Endothelial cell of umbilical vein (primary cell): Measurements from ENCODE around the gene CLASRP.

Experiments used
- POLR2A ChIP-seq: IDR thresholded peaks from 2 replicates; pipeline ENCODE4 v1.6.1; 2012; ENCODE audit warnings: low read depth, mild to moderate bottlenecking, control low read depth, low read length
- TF ChIP-seq, protein P1 (sequence below), 2 donors: IDR thresholded peaks; 1 replicate in 1 of 2; 2 replicates in 1 of 2; pipeline ENCODE4 v1.5.1; 2011; ENCODE audit warnings: low read length in 2 of 2, mild to moderate bottlenecking in 2 of 2, moderate library complexity in 2 of 2, control low read depth in 1 of 2, inconsistent platforms in 1 of 2, low read depth in 1 of 2; ENCODE audit not compliant: insufficient read depth in 1 of 2; ENCODE audit errors: extremely low read depth in 1 of 2

- TF ChIP-seq, protein P1, sequence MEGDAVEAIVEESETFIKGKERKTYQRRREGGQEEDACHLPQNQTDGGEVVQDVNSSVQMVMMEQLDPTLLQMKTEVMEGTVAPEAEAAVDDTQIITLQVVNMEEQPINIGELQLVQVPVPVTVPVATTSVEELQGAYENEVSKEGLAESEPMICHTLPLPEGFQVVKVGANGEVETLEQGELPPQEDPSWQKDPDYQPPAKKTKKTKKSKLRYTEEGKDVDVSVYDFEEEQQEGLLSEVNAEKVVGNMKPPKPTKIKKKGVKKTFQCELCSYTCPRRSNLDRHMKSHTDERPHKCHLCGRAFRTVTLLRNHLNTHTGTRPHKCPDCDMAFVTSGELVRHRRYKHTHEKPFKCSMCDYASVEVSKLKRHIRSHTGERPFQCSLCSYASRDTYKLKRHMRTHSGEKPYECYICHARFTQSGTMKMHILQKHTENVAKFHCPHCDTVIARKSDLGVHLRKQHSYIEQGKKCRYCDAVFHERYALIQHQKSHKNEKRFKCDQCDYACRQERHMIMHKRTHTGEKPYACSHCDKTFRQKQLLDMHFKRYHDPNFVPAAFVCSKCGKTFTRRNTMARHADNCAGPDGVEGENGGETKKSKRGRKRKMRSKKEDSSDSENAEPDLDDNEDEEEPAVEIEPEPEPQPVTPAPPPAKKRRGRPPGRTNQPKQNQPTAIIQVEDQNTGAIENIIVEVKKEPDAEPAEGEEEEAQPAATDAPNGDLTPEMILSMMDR (IDR thresholded peaks at IDR 0.05; ENCODE audit: extremely low read depth in 1 of 2, insufficient read depth in 1 of 2, low read depth in 1 of 2, low read length in 2 of 2) = no peak
- no peak for TF ChIP-seq POLR2A
These were observed 18.0 kb downstream of the CLASRP start for GRCh38 chr19:45056831-45057230.
